ENCODE measurements around the gene CLN6.

DNA sequence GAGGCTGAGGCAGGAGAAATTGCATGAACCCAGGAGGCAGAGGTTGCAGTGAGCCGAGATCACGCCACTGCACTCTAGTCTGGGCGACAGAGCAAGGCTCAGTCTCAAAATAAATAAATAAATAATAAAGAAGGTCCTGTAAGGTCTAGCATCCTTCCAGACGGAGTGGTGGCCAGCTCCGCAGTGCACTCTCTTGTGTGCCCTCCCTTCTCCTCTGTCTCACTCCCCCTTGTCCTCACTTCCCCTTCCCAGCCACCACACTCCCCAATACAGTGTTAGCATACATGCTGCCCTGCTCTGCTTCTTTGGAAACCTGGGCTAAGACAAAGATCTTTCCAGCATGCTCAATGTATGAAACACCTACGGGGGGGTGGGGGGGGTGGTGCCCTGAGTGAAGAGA is 3.4 kb upstream of the CLN6 start:
- TF ChIP-seq, protein P1, sequence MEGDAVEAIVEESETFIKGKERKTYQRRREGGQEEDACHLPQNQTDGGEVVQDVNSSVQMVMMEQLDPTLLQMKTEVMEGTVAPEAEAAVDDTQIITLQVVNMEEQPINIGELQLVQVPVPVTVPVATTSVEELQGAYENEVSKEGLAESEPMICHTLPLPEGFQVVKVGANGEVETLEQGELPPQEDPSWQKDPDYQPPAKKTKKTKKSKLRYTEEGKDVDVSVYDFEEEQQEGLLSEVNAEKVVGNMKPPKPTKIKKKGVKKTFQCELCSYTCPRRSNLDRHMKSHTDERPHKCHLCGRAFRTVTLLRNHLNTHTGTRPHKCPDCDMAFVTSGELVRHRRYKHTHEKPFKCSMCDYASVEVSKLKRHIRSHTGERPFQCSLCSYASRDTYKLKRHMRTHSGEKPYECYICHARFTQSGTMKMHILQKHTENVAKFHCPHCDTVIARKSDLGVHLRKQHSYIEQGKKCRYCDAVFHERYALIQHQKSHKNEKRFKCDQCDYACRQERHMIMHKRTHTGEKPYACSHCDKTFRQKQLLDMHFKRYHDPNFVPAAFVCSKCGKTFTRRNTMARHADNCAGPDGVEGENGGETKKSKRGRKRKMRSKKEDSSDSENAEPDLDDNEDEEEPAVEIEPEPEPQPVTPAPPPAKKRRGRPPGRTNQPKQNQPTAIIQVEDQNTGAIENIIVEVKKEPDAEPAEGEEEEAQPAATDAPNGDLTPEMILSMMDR (IDR thresholded peaks at IDR 0.05; ENCODE audit: low read depth, low read length), result no peak
- no peak for TF ChIP-seq EZH2phosphoT487 (IDR thresholded peaks at IDR 0.05; ENCODE audit: low read depth)
